GM18499 (cell line): ENCODE results near the gene RHEB.

ENCODE experiments used
- ATAC-seq: cut with Tn5 transposase; IDR thresholded peaks from one replicate; pipeline ENCODE4 v1.9.1; 2021; ENCODE audit warnings: moderate number of reproducible peaks; ENCODE audit not compliant: insufficient read depth, unreplicated experiment

Gene RHEB

GRCh38 chr7:151505433-151505832 is 14.3 kb downstream of the RHEB start:
- no peak for ATAC-seq

GRCh38 chr7:151504715-151505326 is 14.9 kb downstream of the RHEB start:
- ATAC-seq, result no peak

- no peak for ATAC-seq
Measured at GRCh38 chr7:151503902-151504714, 15.6 kb downstream of the RHEB start.

- no peak for ATAC-seq
Measured at GRCh38 chr7:151501676-151502075, 18.0 kb downstream of the RHEB start.

- ATAC-seq, result no peak
Measured at GRCh38 chr7:151498495-151498894, 21.2 kb downstream of the RHEB start.

GRCh38 chr7:151497306-151497871 is 22.3 kb downstream of the RHEB start:
- no peak for ATAC-seq

GRCh38 chr7:151495360-151495759 is 24.3 kb downstream of the RHEB start:
- no peak for ATAC-seq

- no peak for ATAC-seq
Measured at GRCh38 chr7:151494298-151495284, 25.1 kb downstream of the RHEB start.

GRCh38 chr7:151493083-151493482 is 26.6 kb downstream of the RHEB start:
- no peak for ATAC-seq

- no peak for ATAC-seq
Measured at GRCh38 chr7:151491859-151492258, 27.8 kb downstream of the RHEB start.

- ATAC-seq, result no peak
Measured at GRCh38 chr7:151490456-151491105, 29.1 kb downstream of the RHEB start.

- no peak for ATAC-seq
Measured at GRCh38 chr7:151489498-151489897, 30.2 kb downstream of the RHEB start.

- ATAC-seq, result no peak
Measured at GRCh38 chr7:151488096-151488495, 31.6 kb downstream of the RHEB start.

GRCh38 chr7:151487228-151487627 is 32.5 kb downstream of the RHEB start:
- ATAC-seq, result no peak

- no peak for ATAC-seq
Measured at GRCh38 chr7:151486074-151486473, 33.6 kb downstream of the RHEB start.

GRCh38 chr7:151484971-151485707 is 34.6 kb downstream of the RHEB start:
- no peak for ATAC-seq

GRCh38 chr7:151483711-151483983 is 36.0 kb downstream of the RHEB start:
- ATAC-seq, result no peak

- no peak for ATAC-seq
Measured at GRCh38 chr7:151482883-151483710, 36.6 kb downstream of the RHEB start.
